Heart right ventricle (tissue), 16 donors: ENCODE data around the gene KCNE2. TPM values are rescaled to one million over a fixed set of nuclear protein-coding genes. Genes with fewer than 3 reads are reported as not detected.

Experiments used
- ATAC-seq, 8 donors: fragments of 200-7000 bp; cut with Tn5 transposase; one replicate each; pipeline ENCODE4 v1.9.1; 2020; ENCODE audit warnings: mild to moderate bottlenecking in 8 of 8, moderate library complexity in 8 of 8, moderate number of reproducible peaks in 1 of 8
- DNase-seq, 2 donors: peaks; one replicate each; pipeline ENCODE4 v3.0.0-alpha.2; 2020
- H3K27ac ChIP-seq, 10 donors: fragments of 200-600 bp; sonication (generic) in 2 of 10; one replicate each; pipeline versions ENCODE4 v1.5.0 to v1.8.0; 2020 to 2022; ENCODE audit warnings: mild to moderate bottlenecking in 3 of 10
- H3K27me3 ChIP-seq, 7 donors: fragments of 200-600 bp; one replicate each; pipeline ENCODE4 v1.8.0; 2021 to 2022; ENCODE audit warnings: mild to moderate bottlenecking in 2 of 7
- H3K36me3 ChIP-seq, 9 donors: fragments of 200-600 bp; sonication (generic) in 1 of 9; one replicate each; pipeline versions ENCODE4 v1.5.0 to v1.8.0; 2020 to 2022; ENCODE audit warnings: mild to moderate bottlenecking in 2 of 9
- H3K4me1 ChIP-seq, 9 donors: fragments of 200-600 bp; sonication (generic) in 1 of 9; one replicate each; pipeline versions ENCODE4 v1.5.0 to v1.8.0; 2020 to 2022; ENCODE audit warnings: mild to moderate bottlenecking in 4 of 9
- H3K4me3 ChIP-seq, 10 donors: fragments of 200-600 bp; sonication (generic) in 2 of 10; one replicate each; pipeline versions ENCODE4 v1.5.0 to v1.8.0; 2020 to 2022; ENCODE audit warnings: mild to moderate bottlenecking in 7 of 10, moderate library complexity in 2 of 10
- H3K9me3 ChIP-seq, 11 donors: fragments of 200-600 bp in 10 of 11; sonication (generic) in 2 of 11; one replicate each; pipeline versions ENCODE4 v1.5.0 to v1.8.0; 2013 to 2022; ENCODE audit warnings: mild to moderate bottlenecking in 2 of 11, control low read depth in 1 of 11, moderate library complexity in 1 of 11
- WGBS, 2 donors: extraction: QIAGEN DNeasy Blood & Tissue Kit; methylation state at CpG; one replicate each; pipeline ENCODE4 v1.1.7; 2013; ENCODE audit warnings: inconsistent platforms in 1 of 2; 5-methylcytosine and 5-hydroxymethylcytosine counted together
- intact Hi-C, 10 donors: fragments of 100-400 bp; cut with DNase I; formaldehyde crosslinking; loops; one replicate each; pipeline versions ENCODE4 v1.11.1 to v1.14.2; 2022
- polyA plus RNA-seq, 2 donors: library from polyadenylated mRNA; stranded (reverse); fragments of 200-250 nt; gene quantifications; one replicate each; pipeline ENCODE4 v1.2.3, GENCODE V29; 2013
- total RNA-seq, 10 donors: library from RNA; stranded (reverse); fragmentation: NEBNext Ultra II Directional in 3 of 10; extraction: Animal tissue kit (Norgen Biotek cat#: 25700) in 3 of 10; gene quantifications; one replicate each; pipeline versions ENCODE4 v1.2.1 to v1.2.4, GENCODE V29; 2021 to 2023
- TF ChIP-seq, protein P1 (sequence below), 9 donors: fragments of 200-600 bp; sonication (generic) in 2 of 9; IDR thresholded peaks; one replicate each; pipeline versions ENCODE4 v1.5.0 to v1.8.0; 2021 to 2022; ENCODE audit warnings: antibody characterized with exemption in 9 of 9, mild to moderate bottlenecking in 5 of 9, moderate library complexity in 1 of 9
- donor health status: Arrhythmogenic right ventricular cardiomyopathy.
- donor health status: ischemic (EF 13 %, LVEDD 7.1; RV severe dilation, severe dysfunction).
- donor health status: healthy with polysubstance abuse.
- donor health status: DM: no; HTN: yes; CAD: no.
- donor health status: DM: no; HTN: no; CAD: no.
- donor health status: ischemic (EF 25% LVEDD 6.9; RV normal size, moderate dysfunction).
- donor health status: ischemic (EF 25% LVEDD 5.7; RV mildly dilated, moderate dysfunction).
- donor health status: healthy.
- donor health status: DM: yes; HTN: yes; CAD: no.
- donor health status: Ischemic cardiomyopathy.
- donor health status: ischemic (EF 35%, LVEDD 5.7; RV mildly dilated, moderate dysfunction).
- donor health status: nonischemic (EF 11% LVEDD 7.7; RV severe dilation, severe dysfunction).
- donor health status: DM: yes; HTN: yes; CAD: no.
- donor health status: PGD.
- donor health status: ischemic (EF 29% LVEDD 5.4; RV normal size, mild dysfunction).
- donor health status: nonischemic (EF 23%, LVEDD 6.1; RV moderate dilation, normal function).

The KCNE2 gene
- total and polyA plus RNA-seq, 12 donors, result 0.04 to 0.73 TPM; not detected in 10

DNA sequence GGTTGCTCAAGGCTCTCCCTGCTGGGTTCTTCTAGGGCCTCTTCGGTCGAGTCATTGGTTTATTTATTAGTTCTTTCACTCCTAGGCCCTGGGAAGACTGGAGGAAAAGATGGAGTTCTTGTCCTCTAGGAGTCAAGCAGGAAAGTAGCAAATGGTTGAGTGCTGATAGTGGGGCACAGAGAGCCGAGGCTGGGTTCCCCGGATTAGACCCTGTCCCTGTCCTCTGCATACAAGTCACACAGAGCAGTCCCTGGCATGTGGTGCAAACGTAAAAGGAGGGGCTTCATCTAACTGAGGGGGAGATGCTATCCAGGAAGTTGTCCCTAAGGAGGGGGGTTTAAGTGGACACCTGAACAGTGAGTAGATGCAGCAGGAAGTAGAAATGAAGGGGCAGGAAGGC, 19.2 kb upstream of the KCNE2 start:
- H3K4me1 ChIP-seq, result peaks cover 3 to 43% (median 10%) of the 10 kb centered on the region in 9 donors
- TF ChIP-seq, protein P1, sequence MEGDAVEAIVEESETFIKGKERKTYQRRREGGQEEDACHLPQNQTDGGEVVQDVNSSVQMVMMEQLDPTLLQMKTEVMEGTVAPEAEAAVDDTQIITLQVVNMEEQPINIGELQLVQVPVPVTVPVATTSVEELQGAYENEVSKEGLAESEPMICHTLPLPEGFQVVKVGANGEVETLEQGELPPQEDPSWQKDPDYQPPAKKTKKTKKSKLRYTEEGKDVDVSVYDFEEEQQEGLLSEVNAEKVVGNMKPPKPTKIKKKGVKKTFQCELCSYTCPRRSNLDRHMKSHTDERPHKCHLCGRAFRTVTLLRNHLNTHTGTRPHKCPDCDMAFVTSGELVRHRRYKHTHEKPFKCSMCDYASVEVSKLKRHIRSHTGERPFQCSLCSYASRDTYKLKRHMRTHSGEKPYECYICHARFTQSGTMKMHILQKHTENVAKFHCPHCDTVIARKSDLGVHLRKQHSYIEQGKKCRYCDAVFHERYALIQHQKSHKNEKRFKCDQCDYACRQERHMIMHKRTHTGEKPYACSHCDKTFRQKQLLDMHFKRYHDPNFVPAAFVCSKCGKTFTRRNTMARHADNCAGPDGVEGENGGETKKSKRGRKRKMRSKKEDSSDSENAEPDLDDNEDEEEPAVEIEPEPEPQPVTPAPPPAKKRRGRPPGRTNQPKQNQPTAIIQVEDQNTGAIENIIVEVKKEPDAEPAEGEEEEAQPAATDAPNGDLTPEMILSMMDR (IDR thresholded peaks at IDR 0.05), result no peak
- WGBS, 2 donors, result 93 to 94% methylated on average over 5 of the region's 5 CpGs
- no peak for DNase-seq
- ATAC-seq, result no peak
- H3K27me3 ChIP-seq, result no peaks in the 10 kb centered on the region
- intact Hi-C loops, result loop anchor here in 1 of 10 donors (5.0 kb wide), 1 partner anchor 412 kb away; no protein-coding TSS in a partner anchor
- no peaks in the 10 kb centered on the region for H3K36me3 ChIP-seq
- no peaks in the 10 kb centered on the region for H3K9me3 ChIP-seq
- H3K4me3 ChIP-seq, result no peak overlapping the region
- H3K27ac ChIP-seq, result peak overlapping the region in 4 of 10 donors; percentile 9 to 61 (median 26)

DNA sequence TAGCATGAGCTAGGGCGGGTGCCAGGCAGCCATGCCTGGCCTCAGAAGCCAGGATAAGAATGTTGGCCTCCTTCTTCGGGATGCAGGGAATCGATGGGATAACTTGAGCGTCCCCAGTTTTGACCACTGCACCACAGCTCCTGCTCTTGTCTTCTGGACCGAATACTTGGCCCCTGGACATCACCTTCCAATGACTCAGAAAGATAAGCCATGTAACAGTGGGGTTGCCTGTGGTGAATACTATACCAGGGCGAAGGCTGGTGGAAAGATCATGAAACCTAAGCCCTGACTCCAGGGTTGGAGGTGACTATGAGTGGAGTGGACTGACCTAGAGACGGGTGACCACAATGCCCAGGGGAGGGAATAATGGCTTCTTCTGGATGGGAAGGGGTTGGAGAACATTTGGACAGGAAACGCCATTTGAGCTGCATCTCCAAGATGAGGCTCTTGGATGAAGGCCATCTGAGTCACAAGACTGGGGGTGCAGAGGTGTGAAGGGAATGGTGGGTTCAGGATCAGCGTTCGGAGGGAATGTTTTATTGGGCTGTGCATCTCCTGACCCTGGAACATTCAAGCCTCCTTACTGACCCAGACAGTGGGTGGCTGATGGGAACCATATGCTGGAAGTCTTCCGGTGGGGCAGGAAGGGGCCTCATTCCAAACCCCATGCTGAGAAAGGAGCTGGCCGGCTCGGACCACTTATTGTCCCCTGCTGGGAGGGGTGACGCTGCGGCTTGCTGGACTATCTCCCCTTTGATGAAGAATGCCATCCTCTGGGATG, 18.5 kb upstream of the KCNE2 start:
- 63 to 68% methylated on average over 15 of the region's 15 CpGs for WGBS, 2 donors
- Histone ChIP-seq H3K9me3 (no peaks in the 10 kb centered on the region), H3K4me3 (peak overlapping the region in 1 of 10 donors; percentile 3), H3K27me3 (no peaks in the 10 kb centered on the region), H3K36me3 (no peaks in the 10 kb centered on the region), H3K4me1 (peaks cover 3 to 43% (median 10%) of the 10 kb centered on the region in 9 donors), H3K27ac (peak overlapping the region in 9 of 10 donors; percentile 2 to 70 (median 47))
- intact Hi-C loops, result loop anchor here in 8 of 10 donors (5.0 kb wide), 6 partner anchors 143 to 423 kb away; partner anchors contain the start of genes MRPS6 (in 3 of the 8) and SLC5A3 (in 3 of the 8)
- DNase-seq (peak in 1 of 2 donors; percentile 36), ATAC-seq (peak in 7 of 8 donors; percentile 21 to 62 (median 46))
- TF ChIP-seq, protein P1 (IDR thresholded peaks at IDR 0.05), result no peak

- no peaks in the 10 kb centered on the region for H3K36me3 ChIP-seq
- no peak for DNase-seq
- ATAC-seq, result peak in 6 of 8 donors; percentile 12 to 46 (median 34)
- WGBS, 2 donors, result 40 to 47% methylated on average over 10 of the region's 10 CpGs
- TF ChIP-seq, protein P1 (IDR thresholded peaks at IDR 0.05), result no peak
- H3K27me3 ChIP-seq, result no peaks in the 10 kb centered on the region
- intact Hi-C loops, result loop anchor here in 8 of 10 donors (5.0 kb wide), 6 partner anchors 144 to 424 kb away; partner anchors contain the start of genes MRPS6 (in 3 of the 8) and SLC5A3 (in 3 of the 8)
- H3K4me1 ChIP-seq, result peaks cover 3 to 43% (median 10%) of the 10 kb centered on the region in 9 donors
- peak overlapping the region in 1 of 10 donors; percentile 3 for H3K4me3 ChIP-seq
- no peaks in the 10 kb centered on the region for H3K9me3 ChIP-seq
- peak overlapping the region in 9 of 10 donors; percentile 2 to 70 (median 47) for H3K27ac ChIP-seq
These were observed 17.9 kb upstream of the KCNE2 start for GRCh38 chr21:34345892-34346291.

DNA sequence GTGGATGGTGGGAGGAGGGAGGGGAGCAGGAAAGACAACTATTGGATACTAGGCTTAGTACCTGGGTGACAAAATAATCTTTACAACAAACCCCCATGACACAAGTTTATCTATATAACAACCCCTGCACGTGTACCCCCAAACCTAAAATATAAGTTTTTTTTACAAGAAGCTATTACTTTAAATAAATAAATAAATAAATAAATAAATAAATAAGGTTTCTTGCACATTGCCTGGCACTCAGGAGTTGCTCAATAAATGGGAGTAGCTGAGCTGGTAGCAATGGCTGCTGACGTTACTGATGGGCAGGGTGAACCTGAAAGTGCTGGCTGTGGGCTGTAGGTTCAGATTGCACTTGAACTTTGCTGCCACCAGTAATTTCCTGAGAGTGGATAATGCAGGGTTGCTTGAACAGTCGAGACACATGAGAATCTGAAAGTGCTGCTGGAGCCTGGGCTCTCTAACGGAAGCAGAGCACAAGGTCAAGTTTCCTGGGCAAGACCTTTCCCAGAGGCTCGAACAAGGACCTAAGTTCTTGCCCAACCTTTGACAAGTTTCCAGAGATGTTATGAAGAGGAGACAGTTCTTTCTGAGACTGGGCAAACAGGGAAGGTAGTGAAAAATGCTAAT, 14.8 kb upstream of the KCNE2 start:
- Histone ChIP-seq H3K9me3 (no peaks in the 10 kb centered on the region), H3K4me3 (no peak overlapping the region), H3K27me3 (no peaks in the 10 kb centered on the region), H3K4me1 (peaks cover 3 to 44% (median 10%) of the 10 kb centered on the region in 9 donors), H3K27ac (no peak overlapping the region), H3K36me3 (no peaks in the 10 kb centered on the region)
- TF ChIP-seq, protein P1 (IDR thresholded peaks at IDR 0.05), result no peak
- ATAC-seq, result no peak
- DNase-seq, result no peak
- intact Hi-C loops, result loop anchor here in 9 of 10 donors (2.0 to 5.0 kb wide), 9 partner anchors 147 to 427 kb away; partner anchors contain the start of genes MRPS6 (in 4 of the 9) and SLC5A3 (in 4 of the 9)
- WGBS, 2 donors, result 75 to 82% methylated on average over 5 of the region's 5 CpGs
